Mucosa of rectum (tissue), 2 donors: Measurements from ENCODE around the gene CRKL.

Experiments used
- H3K27ac ChIP-seq, 2 donors: one replicate each; pipeline ENCODE4 v1.7.0; 2013; ENCODE audit warnings: inconsistent platforms in 2 of 2, low read depth in 2 of 2, low read length in 2 of 2
- H3K27me3 ChIP-seq, 2 donors: one replicate each; pipeline ENCODE4 v1.7.0; 2013; ENCODE audit warnings: low read length in 2 of 2; ENCODE audit not compliant: control insufficient read depth in 2 of 2, insufficient read depth in 2 of 2
- H3K36me3 ChIP-seq, 2 donors: one replicate each; pipeline ENCODE4 v1.7.0; 2013; ENCODE audit warnings: low read length in 2 of 2; ENCODE audit not compliant: control insufficient read depth in 2 of 2, insufficient read depth in 2 of 2
- H3K4me1 ChIP-seq, 2 donors: one replicate each; pipeline ENCODE4 v1.7.0; 2013; ENCODE audit warnings: low read length in 2 of 2, mild to moderate bottlenecking in 1 of 2; ENCODE audit not compliant: control insufficient read depth in 2 of 2, insufficient read depth in 2 of 2
- H3K4me3 ChIP-seq, 2 donors: one replicate each; pipeline ENCODE4 v1.7.0; 2013; ENCODE audit warnings: low read length in 2 of 2
- H3K9ac ChIP-seq, 2 donors: one replicate each; pipeline ENCODE4 v1.7.0; 2013; ENCODE audit warnings: low read length in 2 of 2, low read depth in 1 of 2, mild to moderate bottlenecking in 1 of 2
- H3K9me3 ChIP-seq, 2 donors: one replicate each; pipeline ENCODE4 v1.7.0; 2013; ENCODE audit warnings: low read length in 2 of 2; ENCODE audit not compliant: control insufficient read depth in 2 of 2
- donor health status: healthy.
- donor health status: Normal muscosa, but diverticular disease.

The CRKL gene

GRCh38 chr22:20996598-20997535, 79.7 kb downstream of the CRKL start:
- Histone ChIP-seq H3K4me3 (no peak overlapping the region), H3K9ac (no peak overlapping the region), H3K27me3 (no peaks in the 10 kb centered on the region), H3K9me3 (no peaks in the 10 kb centered on the region), H3K4me1 (peaks cover 16% of the 10 kb centered on the region in 2 donors), H3K36me3 (peaks cover 18 to 42% of the 10 kb centered on the region in 2 donors), H3K27ac (no peak overlapping the region)

GRCh38 chr22:20997536-20998257, 80.5 kb downstream of the CRKL start:
- H3K9ac ChIP-seq: no peak overlapping the region
- no peak overlapping the region for H3K27ac ChIP-seq
- H3K4me3 ChIP-seq: no peak overlapping the region
- H3K4me1 ChIP-seq: peaks cover 16% of the 10 kb centered on the region in 2 donors
- H3K36me3 ChIP-seq: peaks cover 11 to 34% of the 10 kb centered on the region in 2 donors
- H3K9me3 ChIP-seq: no peaks in the 10 kb centered on the region
- no peaks in the 10 kb centered on the region for H3K27me3 ChIP-seq

GRCh38 chr22:20998411-20999336, 81.5 kb downstream of the CRKL start:
- H3K4me1 ChIP-seq: peaks cover 22 to 24% of the 10 kb centered on the region in 2 donors
- H3K9ac ChIP-seq: no peak overlapping the region
- H3K9me3 ChIP-seq: no peaks in the 10 kb centered on the region
- H3K27me3 ChIP-seq: no peaks in the 10 kb centered on the region
- H3K27ac ChIP-seq: no peak overlapping the region
- no peak overlapping the region for H3K4me3 ChIP-seq
- H3K36me3 ChIP-seq: peaks cover 8 to 29% of the 10 kb centered on the region in 2 donors

- Histone ChIP-seq H3K4me1 (peaks cover 22 to 26% of the 10 kb centered on the region in 2 donors), H3K4me3 (no peak overlapping the region), H3K9me3 (no peaks in the 10 kb centered on the region), H3K27ac (no peak overlapping the region), H3K36me3 (peaks cover 8 to 29% of the 10 kb centered on the region in 2 donors), H3K27me3 (no peaks in the 10 kb centered on the region), H3K9ac (no peak overlapping the region)
Observed at GRCh38 chr22:20999350-21000206, 82.4 kb downstream of the CRKL start.

GRCh38 chr22:21000207-21000986, 83.2 kb downstream of the CRKL start:
- H3K27me3 ChIP-seq: no peaks in the 10 kb centered on the region
- no peaks in the 10 kb centered on the region for H3K9me3 ChIP-seq
- peaks cover 8 to 29% of the 10 kb centered on the region in 2 donors for H3K36me3 ChIP-seq
- H3K4me3 ChIP-seq: peak overlapping the region; percentile 91 to 93
- peaks cover 22 to 26% of the 10 kb centered on the region in 2 donors for H3K4me1 ChIP-seq
- peak overlapping the region; percentile 60 to 91 for H3K9ac ChIP-seq
- peak overlapping the region in 1 of 2 donors; percentile 99 for H3K27ac ChIP-seq

- H3K4me3 ChIP-seq: peak overlapping the region; percentile 91 to 93
- H3K4me1 ChIP-seq: peaks cover 22 to 26% of the 10 kb centered on the region in 2 donors
- no peaks in the 10 kb centered on the region for H3K9me3 ChIP-seq
- peak overlapping the region; percentile 90 to 91 for H3K9ac ChIP-seq
- H3K27me3 ChIP-seq: no peaks in the 10 kb centered on the region
- H3K36me3 ChIP-seq: peaks cover 8 to 29% of the 10 kb centered on the region in 2 donors
- peak overlapping the region; percentile 99 for H3K27ac ChIP-seq
Observed at GRCh38 chr22:21000987-21001600, 83.9 kb downstream of the CRKL start.

GRCh38 chr22:21001601-21002325, 84.6 kb downstream of the CRKL start, which contains the start of gene THAP7:
THAP7 (minus strand) TSS chr22:21002118; CDS start chr22:21001911, 207 bp downstream.
- Histone ChIP-seq H3K4me1 (peaks cover 22 to 26% of the 10 kb centered on the region in 2 donors), H3K9ac (peak within 1 kb of the TSS; percentile 90 to 91), H3K27me3 (no peaks in the 10 kb centered on the region), H3K27ac (peak within 1 kb of the TSS; percentile 99), H3K4me3 (peak within 1 kb of the TSS; percentile 91 to 93), H3K36me3 (peaks cover 8 to 26% of the 10 kb centered on the region in 2 donors), H3K9me3 (no peaks in the 10 kb centered on the region)
